H1 (cell line): ENCODE measurements around the gene RAP1B. TPM values are rescaled to one million over a fixed set of nuclear protein-coding genes. Genes with fewer than 3 reads are reported as not detected.

ENCODE experiments used
- CTCF ChIA-PET: fragments of 300-600 bp; sonication (Branson Sonifier 250); formaldehyde crosslinking; loops from one replicate; lab custom pipeline; 2021; ENCODE audit not compliant: partially characterized antibody; lab: Charles Lee
- POLR2A ChIA-PET: fragments of 300-600 bp; sonication (Branson Sonifier 250); formaldehyde crosslinking; loops from one replicate; lab custom pipeline; 2021; ENCODE audit warnings: inconsistent platforms; ENCODE audit not compliant: partially characterized antibody; lab: Charles Lee
- DNase-seq, 2 experiments: peaks; one replicate each; pipeline versions ENCODE4 v3.0.0 to v3.0.0-alpha.2; 2010 to 2022; ENCODE audit warnings: low spot score in 2 of 2, low read depth in 1 of 2, mixed read lengths in 1 of 2
- FAIRE-seq: peaks from 2 replicates; lab custom pipeline; 2011; peaks lifted over from hg19 to GRCh38; lab: Jason Lieb, UNC
- H2AFZ ChIP-seq: 2 replicates; pipeline ENCODE4 v1.8.1; 2012; ENCODE audit warnings: low read length, inconsistent platforms
- H2AK5ac ChIP-seq: 2 replicates; pipeline ENCODE4 v1.6.1; 2013; ENCODE audit warnings: low read depth, low read length
- H2BK120ac ChIP-seq: replicated peaks from 2 replicates; pipeline ENCODE3; 2013; ENCODE audit warnings: low read depth, low read length, inconsistent platforms
- H2BK12ac ChIP-seq: 2 replicates; pipeline ENCODE4 v1.6.1; 2013; ENCODE audit warnings: low read depth, low read length
- H2BK15ac ChIP-seq: 2 replicates; pipeline ENCODE4 v1.6.1; 2013; ENCODE audit warnings: low read length
- H2BK20ac ChIP-seq: 2 replicates; pipeline ENCODE4 v1.6.1; 2013; ENCODE audit warnings: low read length
- H2BK5ac ChIP-seq: 2 replicates; pipeline ENCODE4 v1.6.1; 2013; ENCODE audit warnings: low read depth, low read length
- H3K14ac ChIP-seq: 2 replicates; pipeline ENCODE4 v1.6.1; 2013; ENCODE audit warnings: inconsistent platforms; ENCODE audit not compliant: insufficient read length
- H3K18ac ChIP-seq: 2 replicates; pipeline ENCODE4 v1.6.1; 2013; ENCODE audit warnings: low read length; ENCODE audit errors: extremely low read depth
- H3K23ac ChIP-seq: 2 replicates; pipeline ENCODE4 v1.6.1; 2013; ENCODE audit warnings: inconsistent platforms; ENCODE audit not compliant: insufficient read length
- H3K23me2 ChIP-seq: 2 replicates; pipeline ENCODE4 v1.6.1; 2013; ENCODE audit warnings: low read depth, low read length
- H3K27ac ChIP-seq: 2 replicates; pipeline ENCODE4 v1.6.1; 2011; ENCODE audit warnings: low read depth, low read length, inconsistent platforms
- H3K27me3 ChIP-seq, 4 experiments: replicated peaks in 1 of 4; 1 replicate in 1 of 4; 2 replicates in 3 of 4; pipeline versions ENCODE4 v1.6.1 to v1.8.1; 2011 to 2013; ENCODE audit warnings: low read length in 3 of 4, mild to moderate bottlenecking in 3 of 4, inconsistent platforms in 2 of 4, mixed read lengths in 2 of 4, moderate library complexity in 1 of 4; ENCODE audit not compliant: control insufficient read depth in 3 of 4, insufficient read depth in 3 of 4; ENCODE audit errors: extremely low read depth in 1 of 4
- H3K36me3 ChIP-seq, 4 experiments: 2 replicates each; pipeline versions ENCODE4 v1.6.1 to v1.8.1; 2011 to 2013; ENCODE audit warnings: mild to moderate bottlenecking in 4 of 4, low read length in 3 of 4, moderate library complexity in 2 of 4, control low read depth in 1 of 4, inconsistent platforms in 1 of 4; ENCODE audit not compliant: insufficient read depth in 4 of 4, control insufficient read depth in 2 of 4
- H3K4ac ChIP-seq: replicated peaks from 2 replicates; pipeline ENCODE3; 2013; ENCODE audit warnings: low read length, low read depth, mixed read lengths, inconsistent platforms; ENCODE audit not compliant: insufficient read length
- H3K4me1 ChIP-seq, 4 experiments: replicated peaks in 1 of 4; 1 replicate in 1 of 4; 2 replicates in 3 of 4; pipeline versions ENCODE4 v1.6.1 to v1.8.1; 2011 to 2013; ENCODE audit warnings: low read length in 3 of 4, inconsistent platforms in 2 of 4, mixed read lengths in 1 of 4; ENCODE audit not compliant: insufficient read depth in 4 of 4, control insufficient read depth in 3 of 4
- H3K4me2 ChIP-seq, 2 experiments: 2 replicates each; pipeline versions ENCODE4 v1.6.1 to v1.8.1; 2011 to 2013; ENCODE audit warnings: low read depth in 2 of 2, low read length in 2 of 2, control low read depth in 1 of 2, inconsistent platforms in 1 of 2, mild to moderate bottlenecking in 1 of 2; ENCODE audit not compliant: insufficient read depth in 1 of 2
- H3K4me3 ChIP-seq, 4 experiments: fragments of 200-600, 300-600 bp in 1 of 4; sonication (generic), shearing (Covaris generic), sonication (Bioruptor Twin) in 1 of 4; 2 replicates each; pipeline versions ENCODE4 v1.5.1 to v1.8.1; 2011 to 2016; ENCODE audit warnings: low read length in 4 of 4, low read depth in 3 of 4, control low read depth in 2 of 4, inconsistent platforms in 2 of 4, mild to moderate bottlenecking in 2 of 4, mixed read lengths in 1 of 4, moderate library complexity in 1 of 4; ENCODE audit not compliant: insufficient read depth in 2 of 4; ENCODE audit errors: extremely low read depth in 1 of 4
- H3K56ac ChIP-seq: replicated peaks from 2 replicates; pipeline ENCODE3; 2013; ENCODE audit warnings: low read depth, mild to moderate bottlenecking, mixed read lengths, low read length, inconsistent platforms; ENCODE audit not compliant: insufficient read length
- H3K79me1 ChIP-seq: 2 replicates; pipeline ENCODE4 v1.6.1; 2013; ENCODE audit warnings: low read depth, low read length, control low read depth
- H3K79me2 ChIP-seq, 2 experiments: 2 replicates each; pipeline versions ENCODE4 v1.6.1 to v1.8.1; 2012 to 2013; ENCODE audit warnings: low read length in 2 of 2, mild to moderate bottlenecking in 2 of 2, inconsistent platforms in 1 of 2; ENCODE audit not compliant: insufficient read depth in 2 of 2, control insufficient read depth in 1 of 2
- H3K9ac ChIP-seq, 4 experiments: replicated peaks in 1 of 4; 1 replicate in 1 of 4; 2 replicates in 3 of 4; pipeline versions ENCODE4 v1.6.1 to v1.8.1; 2011 to 2013; ENCODE audit warnings: low read depth in 3 of 4, low read length in 3 of 4, control low read depth in 2 of 4, mild to moderate bottlenecking in 2 of 4, moderate library complexity in 2 of 4, inconsistent platforms in 1 of 4; ENCODE audit errors: extremely low read depth in 1 of 4
- H3K9me3 ChIP-seq, 2 experiments: 2 replicates each; pipeline versions ENCODE4 v1.6.1 to v1.8.1; 2012 to 2013; ENCODE audit warnings: mild to moderate bottlenecking in 2 of 2, moderate library complexity in 2 of 2, control low read depth in 1 of 2, inconsistent platforms in 1 of 2, low read depth in 1 of 2, low read length in 1 of 2, mixed read lengths in 1 of 2; ENCODE audit not compliant: insufficient read depth in 2 of 2
- H4K20me1 ChIP-seq, 2 experiments: replicated peaks in 1 of 2; 2 replicates each; pipeline versions ENCODE3 to v1.8.1; 2011 to 2013; ENCODE audit warnings: inconsistent platforms in 2 of 2, low read length in 2 of 2, mild to moderate bottlenecking in 1 of 2; ENCODE audit not compliant: insufficient read depth in 2 of 2, control insufficient read depth in 1 of 2
- H4K5ac ChIP-seq: 2 replicates; pipeline ENCODE4 v1.6.1; 2013; ENCODE audit warnings: low read length, low read depth, mixed read lengths, inconsistent platforms; ENCODE audit not compliant: insufficient read length
- H4K8ac ChIP-seq: 2 replicates; pipeline ENCODE4 v1.8.0; 2013; ENCODE audit warnings: mild to moderate bottlenecking, moderate library complexity, low read length, inconsistent platforms; ENCODE audit not compliant: insufficient read depth; ENCODE audit errors: extremely low read depth
- H4K91ac ChIP-seq: replicated peaks from 2 replicates; pipeline ENCODE3; 2013; ENCODE audit warnings: low read length, mixed read lengths, inconsistent platforms; ENCODE audit not compliant: insufficient read length
- CBX8 ChIP-seq: fragments of 300-800, 300-1000 bp; sonication (generic); IDR thresholded peaks from 2 replicates; pipeline ENCODE4 v1.7.1; 2016; ENCODE audit warnings: low read depth, low read length, borderline replicate concordance
- CEBPB ChIP-seq: IDR thresholded peaks from 2 replicates; pipeline ENCODE4 v1.6.1; 2012; ENCODE audit warnings: low read depth, low read length
- SP1 ChIP-seq: IDR thresholded peaks from 2 replicates; pipeline ENCODE4 v1.6.1; 2011; ENCODE audit warnings: low read depth, low read length
- SP2 ChIP-seq: IDR thresholded peaks from 2 replicates; pipeline ENCODE4 v1.6.1; 2012; ENCODE audit warnings: mild to moderate bottlenecking, low read length, inconsistent platforms
- polyA plus RNA-seq, 7 experiments: library from polyadenylated mRNA; depleted of rRNA in 3 of 7; stranded (reverse) in 5 of 7; unstranded in 2 of 7; fragments of >200 nt in 5 of 7; fragments of 200-250 nt in 2 of 7; gene quantifications; 1 replicate in 5 of 7; 2 replicates in 1 of 7; 4 replicates in 1 of 7; pipeline versions ENCODE4 v1.2.1 to v1.2.3, GENCODE V29; 2011 to 2013; ENCODE audit warnings: missing spikeins in 2 of 7, mixed read lengths in 2 of 7
- total RNA-seq: library from RNA; stranded (reverse); fragmentation: NEBNext Ultra II Directional; extraction: Animal tissue kit (Norgen Biotek cat#: 25700); gene quantifications from 2 replicates; pipeline ENCODE4 v1.2.1, GENCODE V29; 2021

Gene RAP1B
- total and polyA plus RNA-seq, 2 of the 8 experiments (the other 6 are each of a cell fraction or from before 2014, with no cell fraction given) = 61.4 to 112 TPM

GRCh38 chr12:68674376-68674775 is 63.7 kb downstream of the RAP1B start:
- no peak overlapping the region for H3K27ac ChIP-seq
- no peak overlapping the region for H4K5ac ChIP-seq
- no peaks in the 10 kb centered on the region for H3K79me1 ChIP-seq
- no peak overlapping the region for H3K9ac ChIP-seq
- no peak overlapping the region for H4K8ac ChIP-seq
- H3K14ac ChIP-seq = no peak overlapping the region
- TF ChIP-seq SP1 (no peak), CBX8 (no peak), CEBPB (no peak), SP2 (no peak)
- H3K18ac ChIP-seq = no peak overlapping the region
- no peaks in the 10 kb centered on the region for H3K27me3 ChIP-seq
- H4K20me1 ChIP-seq = no peaks in the 10 kb centered on the region
- H3K79me2 ChIP-seq = no peaks in the 10 kb centered on the region
- no peak overlapping the region for H3K4me2 ChIP-seq
- no peak overlapping the region for H3K4me3 ChIP-seq
- H2BK5ac ChIP-seq = no peak overlapping the region
- H3K4me1 ChIP-seq = no peaks in the 10 kb centered on the region
- H2BK120ac ChIP-seq = no peak overlapping the region
- FAIRE-seq = no peak
- no peak overlapping the region for H2AFZ ChIP-seq
- no peak overlapping the region for H2BK12ac ChIP-seq
- H3K56ac ChIP-seq = no peak overlapping the region
- H3K4ac ChIP-seq = no peak overlapping the region
- H2AK5ac ChIP-seq = no peak overlapping the region
- ChIA-PET POLR2A (no interaction called here), CTCF (no interaction called here)
- H3K23ac ChIP-seq = no peak overlapping the region
- H3K9me3 ChIP-seq = no peaks in the 10 kb centered on the region
- H4K91ac ChIP-seq = no peak overlapping the region
- no peak overlapping the region for H2BK20ac ChIP-seq
- no peaks in the 10 kb centered on the region; the same call in 1 of the 2 replicates for H3K23me2 ChIP-seq
- no peak overlapping the region for H2BK15ac ChIP-seq
- no peak for DNase-seq
- H3K36me3 ChIP-seq = no peaks in the 10 kb centered on the region
